Measurements from ENCODE around the gene ANKRD55. TPM values are rescaled to one million over a fixed set of nuclear protein-coding genes. Genes with fewer than 3 reads are reported as not detected.
"Not testable (repeated sequence)": the region's sequence is repeated elsewhere in the genome, so short reads cannot be mapped to it uniquely, and the experiment has no call there.

ANKRD55 gene
- total RNA-seq, 1 experiment from 2014 or later = not detected

GRCh38 chr5:56129288-56129687 lies 103.8 kb downstream of the ANKRD55 start:
- peak; percentile 34 for DNase-seq (ENCODE audit: unreplicated experiment)
- intact Hi-C loops (cut with micrococcal nuclease) = no loop called here
- peaks cover 8% of the 10 kb centered on the region for H3K4me1 Mint-ChIP-seq (ENCODE audit: insufficient read depth, unreplicated experiment)
- H3K27me3 Mint-ChIP-seq (ENCODE audit: insufficient read depth, unreplicated experiment) = no peaks in the 10 kb centered on the region
- no peak for TF ChIP-seq CTCF (IDR thresholded peaks at IDR 0.05; ENCODE audit: unreplicated experiment)
- H3K27ac Mint-ChIP-seq (ENCODE audit: low read depth, unreplicated experiment) = no peak overlapping the region
- H3K4me3 Mint-ChIP-seq (ENCODE audit: unreplicated experiment) = no peak overlapping the region
- BruUV-seq (replicated peaks) = no TSS peak
- CTCF ChIA-PET = interaction anchor here (0.6 kb wide), 1 partner anchor 21 kb away, joined by 5 read pairs; no protein-coding TSS in a partner anchor
- no peaks in the 10 kb centered on the region for H3K9me3 Mint-ChIP-seq (ENCODE audit: unreplicated experiment)
- POLR2A ChIA-PET = no interaction called here
- H3K36me3 Mint-ChIP-seq (ENCODE audit: insufficient read depth, unreplicated experiment) = no peaks in the 10 kb centered on the region

GRCh38 chr5:56128113-56128512 lies 105.0 kb downstream of the ANKRD55 start:
- Mint-ChIP-seq H3K4me1 (ENCODE audit: insufficient read depth, unreplicated experiment) (peaks cover 18% of the 10 kb centered on the region), H3K27me3 (ENCODE audit: insufficient read depth, unreplicated experiment) (no peaks in the 10 kb centered on the region), H3K27ac (ENCODE audit: low read depth, unreplicated experiment) (no peak overlapping the region), H3K4me3 (ENCODE audit: unreplicated experiment) (no peak overlapping the region), H3K9me3 (ENCODE audit: unreplicated experiment) (no peaks in the 10 kb centered on the region), H3K36me3 (ENCODE audit: insufficient read depth, unreplicated experiment) (no peaks in the 10 kb centered on the region)
- ChIA-PET CTCF (no interaction called here), POLR2A (no interaction called here)
- DNase-seq (ENCODE audit: unreplicated experiment) = no peak
- intact Hi-C loops (cut with micrococcal nuclease) = no loop called here
- no TSS peak for BruUV-seq (replicated peaks)
- no peak for TF ChIP-seq CTCF (IDR thresholded peaks at IDR 0.05; ENCODE audit: unreplicated experiment)

GRCh38 chr5:56126487-56127179 lies 106.5 kb downstream of the ANKRD55 start:
- ChIA-PET POLR2A (interaction anchor here (0.6 to 1.6 kb wide), 2 partner anchors 12 to 14 kb away, joined by 3 to 4 read pairs; no protein-coding TSS in a partner anchor), CTCF (interaction anchor here (0.8 to 1.2 kb wide), 3 partner anchors 19 to 179 kb away, joined by 3 to 6 read pairs (median 4); no protein-coding TSS in a partner anchor)
- TF ChIP-seq CTCF (IDR thresholded peaks at IDR 0.05; ENCODE audit: unreplicated experiment) = no peak
- Mint-ChIP-seq H3K27me3 (ENCODE audit: insufficient read depth, unreplicated experiment) (no peaks in the 10 kb centered on the region), H3K27ac (ENCODE audit: low read depth, unreplicated experiment) (no peak overlapping the region), H3K4me1 (ENCODE audit: insufficient read depth, unreplicated experiment) (peaks cover 21% of the 10 kb centered on the region), H3K36me3 (ENCODE audit: insufficient read depth, unreplicated experiment) (no peaks in the 10 kb centered on the region), H3K9me3 (ENCODE audit: unreplicated experiment) (no peaks in the 10 kb centered on the region), H3K4me3 (ENCODE audit: unreplicated experiment) (no peak overlapping the region)
- BruUV-seq (replicated peaks) = no TSS peak
- no peak for DNase-seq (ENCODE audit: unreplicated experiment)
- intact Hi-C loops (cut with micrococcal nuclease) = no loop called here

- Mint-ChIP-seq H3K36me3 (ENCODE audit: insufficient read depth, unreplicated experiment) (no peaks in the 10 kb centered on the region), H3K4me3 (ENCODE audit: unreplicated experiment) (no peak overlapping the region), H3K4me1 (ENCODE audit: insufficient read depth, unreplicated experiment) (peaks cover 13% of the 10 kb centered on the region), H3K27me3 (ENCODE audit: insufficient read depth, unreplicated experiment) (no peaks in the 10 kb centered on the region), H3K9me3 (ENCODE audit: unreplicated experiment) (no peaks in the 10 kb centered on the region), H3K27ac (ENCODE audit: low read depth, unreplicated experiment) (peak overlapping the region; percentile 78)
- intact Hi-C loops (cut with micrococcal nuclease) = loop anchor here (1.0 kb wide), 1 partner anchor 11 kb away; no protein-coding TSS in a partner anchor
- CTCF ChIA-PET = interaction anchor here (0.6 to 1.8 kb wide), 2 partner anchors 10 to 77 kb away, joined by 5 to 6 read pairs; no protein-coding TSS in a partner anchor
- DNase-seq (ENCODE audit: unreplicated experiment) = peak; percentile 89
- TF ChIP-seq CTCF (IDR thresholded peaks at IDR 0.05; ENCODE audit: unreplicated experiment) = no peak
- POLR2A ChIA-PET = interaction anchor here (0.6 to 2.9 kb wide), 11 partner anchors 11 to 256 kb away, joined by 3 to 11 read pairs (median 3); partner anchors contain the start of gene IL6ST
- BruUV-seq (replicated peaks) = no TSS peak
These were observed 109.4 kb downstream of the ANKRD55 start for GRCh38 chr5:56123531-56124243.

- ChIA-PET POLR2A (interaction anchor here (2.6 kb wide), 1 partner anchor 9 kb away, joined by 9 read pairs; no protein-coding TSS in a partner anchor), CTCF (interaction anchor here (0.6 to 1.8 kb wide), 3 partner anchors 79 to 148 kb away, joined by 3 to 6 read pairs (median 4); no protein-coding TSS in a partner anchor)
- H3K4me3 Mint-ChIP-seq (ENCODE audit: unreplicated experiment); DNase-seq (ENCODE audit: unreplicated experiment); BruUV-seq (replicated peaks); intact Hi-C loops (cut with micrococcal nuclease); H3K27me3 Mint-ChIP-seq (ENCODE audit: insufficient read depth, unreplicated experiment); H3K9me3 Mint-ChIP-seq (ENCODE audit: unreplicated experiment); H3K36me3 Mint-ChIP-seq (ENCODE audit: insufficient read depth, unreplicated experiment): not testable (repeated sequence)
- Mint-ChIP-seq H3K27ac (ENCODE audit: low read depth, unreplicated experiment) (peak overlapping the region; percentile 78), H3K4me1 (ENCODE audit: insufficient read depth, unreplicated experiment) (peaks cover 13% of the 10 kb centered on the region)
These were observed 110.7 kb downstream of the ANKRD55 start for GRCh38 chr5:56122360-56122985.
